K562 treated with DMSO at 1 percent for 12 hours (cell line): Measurements from ENCODE around the gene HEBP2. TPM values are rescaled to one million over a fixed set of nuclear protein-coding genes. Genes with fewer than 3 reads are reported as not detected.

Experiments
- total RNA-seq: library from RNA; unstranded; fragments of 300-600 nt; gene quantifications from 2 replicates; pipeline ENCODE4 v1.2.3, GENCODE V29; 2022; ENCODE audit not compliant: insufficient read depth

HEBP2 gene
- 32.9 and 43.5 TPM in 2 replicates for total RNA-seq

GRCh38 chr6:138403801-138404665 is at the start of gene HEBP2:
TSS of gene HEBP2 (plus strand) at chr6:138404223. CDS start at chr6:138404496, 273 bp downstream.

GRCh38 chr6:138377844-138378243 is 26.2 kb upstream of the HEBP2 start, which contains the start of gene SMIM28:
TSS of gene SMIM28 (plus strand) at chr6:138377905. CDS start at chr6:138378073, 168 bp downstream.

Other genes with a start within 250 kb of the HEBP2 start
- not detected in 2 replicates for gene ARFGEF3, start 242.3 kb upstream of the HEBP2 start, total RNA-seq
- gene PBOV1, start 185.7 kb upstream of the HEBP2 start, total RNA-seq = not detected in 2 replicates
- not detected in 2 replicates for gene SMIM28, start 26.3 kb upstream of the HEBP2 start, total RNA-seq
- 0.10 and 0.62 TPM in 2 replicates for gene NHSL1, start 95.3 kb downstream of the HEBP2 start, total RNA-seq